Measurements from ENCODE around the gene GPR27. TPM values are rescaled to one million over a fixed set of nuclear protein-coding genes. Genes with fewer than 3 reads are reported as not detected.

GPR27 gene
- total RNA-seq, 1 experiment from 2014 or later, result 0.07 TPM

GRCh38 chr3:71714595-71714994, 39.1 kb upstream of the GPR27 start:
- Histone ChIP-seq H3K4me2 (ENCODE audit: low read length) (no peak overlapping the region), H3F3A (ENCODE audit: low read length, unreplicated experiment) (no peaks in the 10 kb centered on the region), H3K9me3 (ENCODE audit: low read length) (no peaks in the 10 kb centered on the region), H4K20me1 (ENCODE audit: low read length) (no peaks in the 10 kb centered on the region), H3K27me3 (ENCODE audit: low read length) (no peaks in the 10 kb centered on the region), H3K9ac (ENCODE audit: low read length) (no peak overlapping the region), H3K36me3 (ENCODE audit: low read depth, low read length) (no peaks in the 10 kb centered on the region), H3K9me2 (replicated peaks; ENCODE audit: low read length) (no peaks in the 10 kb centered on the region), H3K79me2 (ENCODE audit: low read length) (no peaks in the 10 kb centered on the region), H3K4me1 (ENCODE audit: insufficient read depth, low read length) (no peaks in the 10 kb centered on the region), H3K27ac (ENCODE audit: low read length) (no peak overlapping the region), H2AFZ (ENCODE audit: low read length) (no peak overlapping the region), H3K4me3 (ENCODE audit: low read length) (no peak overlapping the region)
- no peak for DNase-seq
- ChIA-PET CTCF (no interaction called here), POLR2A (ENCODE audit: unreplicated experiment) (interaction anchor here (0.7 kb wide), 1 partner anchor 153 kb away, joined by 5 read pairs; no protein-coding TSS in a partner anchor)
- TF ChIP-seq EZH2 (IDR thresholded peaks at IDR 0.05; ENCODE audit: low read length, unreplicated experiment) (no peak), CTCF (conservative IDR thresholded peaks at IDR 0.05; ENCODE audit: low read depth, low read length) (no peak), EZH2phosphoT487 (IDR thresholded peaks at IDR 0.05; ENCODE audit: borderline replicate concordance, low read length) (no peak)
- no peak for ATAC-seq
- no TSS peak for BruUV-seq (replicated peaks)
- intact Hi-C loops (cut with micrococcal nuclease), result loop anchor here (5.0 kb wide), 2 partner anchors 1108 to 1373 kb away; no protein-coding TSS in a partner anchor

- no peaks in the 10 kb centered on the region for H4K20me1 ChIP-seq (ENCODE audit: low read length)
- POLR2A ChIA-PET (ENCODE audit: unreplicated experiment), result no interaction called here
- no peak overlapping the region for H2AFZ ChIP-seq (ENCODE audit: low read length)
- no TSS peak for BruUV-seq (replicated peaks)
- H3K4me3 ChIP-seq (ENCODE audit: low read length), result no peak overlapping the region
- ATAC-seq (no peak), DNase-seq (no peak)
- intact Hi-C loops (cut with micrococcal nuclease), result no loop called here
- CTCF ChIA-PET, result no interaction called here
- H3K36me3 ChIP-seq (ENCODE audit: low read depth, low read length), result no peaks in the 10 kb centered on the region
- no peaks in the 10 kb centered on the region for H3K27me3 ChIP-seq (ENCODE audit: low read length)
- no peak overlapping the region for H3K4me2 ChIP-seq (ENCODE audit: low read length)
- H3K9me3 ChIP-seq (ENCODE audit: low read length), result no peaks in the 10 kb centered on the region
- no peaks in the 10 kb centered on the region for H3K79me2 ChIP-seq (ENCODE audit: low read length)
- no peak overlapping the region for H3K9ac ChIP-seq (ENCODE audit: low read length)
- no peak overlapping the region for H3K27ac ChIP-seq (ENCODE audit: low read length)
- H3F3A ChIP-seq (ENCODE audit: low read length, unreplicated experiment), result no peaks in the 10 kb centered on the region
- no peaks in the 10 kb centered on the region for H3K4me1 ChIP-seq (ENCODE audit: insufficient read depth, low read length)
- no peak for TF ChIP-seq EZH2 (IDR thresholded peaks at IDR 0.05; ENCODE audit: low read length, unreplicated experiment)
- H3K9me2 ChIP-seq (replicated peaks; ENCODE audit: low read length), result no peaks in the 10 kb centered on the region
Measured at GRCh38 chr3:71718072-71718471, 35.6 kb upstream of the GPR27 start.

GRCh38 chr3:71721002-71721401, 32.7 kb upstream of the GPR27 start:
- H3K36me3 ChIP-seq (ENCODE audit: low read depth, low read length), result no peaks in the 10 kb centered on the region
- H3K4me1 ChIP-seq (ENCODE audit: insufficient read depth, low read length), result peaks cover 9% of the 10 kb centered on the region
- no peak overlapping the region for H3K27ac ChIP-seq (ENCODE audit: low read length)
- no peak for DNase-seq
- TF ChIP-seq EZH2 (IDR thresholded peaks at IDR 0.05; ENCODE audit: low read length, unreplicated experiment), result no peak
- no peak for TF ChIP-seq EZH2phosphoT487 (IDR thresholded peaks at IDR 0.05; ENCODE audit: borderline replicate concordance, low read length)
- no peak for TF ChIP-seq CTCF (conservative IDR thresholded peaks at IDR 0.05; ENCODE audit: low read depth, low read length)
- no peak overlapping the region for H3K9ac ChIP-seq (ENCODE audit: low read length)
- H3K79me2 ChIP-seq (ENCODE audit: low read length), result no peaks in the 10 kb centered on the region
- no peaks in the 10 kb centered on the region for H4K20me1 ChIP-seq (ENCODE audit: low read length)
- no peaks in the 10 kb centered on the region for H3K27me3 ChIP-seq (ENCODE audit: low read length)
- H2AFZ ChIP-seq (ENCODE audit: low read length), result no peak overlapping the region
- H3K9me2 ChIP-seq (replicated peaks; ENCODE audit: low read length), result no peaks in the 10 kb centered on the region
- BruUV-seq (replicated peaks), result no TSS peak
- ChIA-PET POLR2A (ENCODE audit: unreplicated experiment) (no interaction called here), CTCF (no interaction called here)
- no peak for ATAC-seq
- no peaks in the 10 kb centered on the region for H3K9me3 ChIP-seq (ENCODE audit: low read length)
- intact Hi-C loops (cut with micrococcal nuclease), result no loop called here
- no peak overlapping the region for H3K4me3 ChIP-seq (ENCODE audit: low read length)
- no peak overlapping the region for H3K4me2 ChIP-seq (ENCODE audit: low read length)
- no peaks in the 10 kb centered on the region for H3F3A ChIP-seq (ENCODE audit: low read length, unreplicated experiment)

Data from PC-3 (cell line).